Stimulated activated naive CD4-positive, alpha-beta T cell treated with Interleukin-2 at 50 U/mL for 16 hours (primary cell): ENCODE measurements around the gene SEPTIN3.

Experiments used
- DNase-seq: peaks from one replicate; lab custom pipeline; 2025; lab: John Stamatoyannopoulos, UW

Gene SEPTIN3

GRCh38 chr22:41976961-41977566 lies 7.8 kb downstream of the SEPTIN3 start:
- no peak for DNase-seq

DNA sequence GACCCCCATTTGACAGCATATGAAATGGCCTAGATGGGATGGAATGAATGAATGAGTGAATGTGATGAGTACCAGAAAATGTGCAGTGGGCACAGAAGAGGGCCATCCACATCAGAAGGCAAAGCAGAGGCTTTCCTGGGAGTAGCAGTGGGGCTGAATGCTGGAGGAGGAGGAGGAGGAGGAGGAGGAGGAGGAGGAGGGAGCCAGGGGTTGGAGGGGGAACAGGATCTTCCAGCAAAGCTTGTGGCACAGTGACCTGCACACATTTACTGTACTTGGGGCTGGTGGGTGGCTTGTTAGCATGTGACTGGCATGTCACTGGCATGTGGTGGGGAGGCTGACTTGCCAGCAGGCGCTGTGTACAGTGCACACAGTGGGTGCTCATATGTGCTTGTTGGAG lies 9.5 kb downstream of the SEPTIN3 start:
- no peak for DNase-seq

- no peak for DNase-seq
Measured at GRCh38 chr22:41979423-41980250, 10.4 kb downstream of the SEPTIN3 start.

DNA sequence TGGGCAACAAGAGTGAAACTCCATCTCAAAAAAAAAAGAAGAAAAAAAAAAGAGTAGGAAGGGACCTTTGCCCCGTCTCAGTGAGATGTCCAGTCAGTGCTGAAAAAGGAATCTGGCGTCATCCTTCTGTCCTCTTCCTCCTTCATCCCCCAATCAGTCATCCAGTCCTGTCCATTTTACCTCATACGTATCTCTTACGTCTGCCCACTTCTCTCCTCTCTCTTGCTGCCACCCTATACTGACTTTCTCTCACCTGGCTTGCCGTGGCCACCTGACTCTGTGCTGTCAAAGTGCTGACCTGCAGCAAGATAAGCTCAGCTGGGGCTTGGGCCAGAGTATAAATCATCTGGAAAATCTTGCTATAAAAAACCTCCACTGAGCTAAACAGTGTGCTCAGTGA lies 13.6 kb downstream of the SEPTIN3 start:
- no peak for DNase-seq

DNA sequence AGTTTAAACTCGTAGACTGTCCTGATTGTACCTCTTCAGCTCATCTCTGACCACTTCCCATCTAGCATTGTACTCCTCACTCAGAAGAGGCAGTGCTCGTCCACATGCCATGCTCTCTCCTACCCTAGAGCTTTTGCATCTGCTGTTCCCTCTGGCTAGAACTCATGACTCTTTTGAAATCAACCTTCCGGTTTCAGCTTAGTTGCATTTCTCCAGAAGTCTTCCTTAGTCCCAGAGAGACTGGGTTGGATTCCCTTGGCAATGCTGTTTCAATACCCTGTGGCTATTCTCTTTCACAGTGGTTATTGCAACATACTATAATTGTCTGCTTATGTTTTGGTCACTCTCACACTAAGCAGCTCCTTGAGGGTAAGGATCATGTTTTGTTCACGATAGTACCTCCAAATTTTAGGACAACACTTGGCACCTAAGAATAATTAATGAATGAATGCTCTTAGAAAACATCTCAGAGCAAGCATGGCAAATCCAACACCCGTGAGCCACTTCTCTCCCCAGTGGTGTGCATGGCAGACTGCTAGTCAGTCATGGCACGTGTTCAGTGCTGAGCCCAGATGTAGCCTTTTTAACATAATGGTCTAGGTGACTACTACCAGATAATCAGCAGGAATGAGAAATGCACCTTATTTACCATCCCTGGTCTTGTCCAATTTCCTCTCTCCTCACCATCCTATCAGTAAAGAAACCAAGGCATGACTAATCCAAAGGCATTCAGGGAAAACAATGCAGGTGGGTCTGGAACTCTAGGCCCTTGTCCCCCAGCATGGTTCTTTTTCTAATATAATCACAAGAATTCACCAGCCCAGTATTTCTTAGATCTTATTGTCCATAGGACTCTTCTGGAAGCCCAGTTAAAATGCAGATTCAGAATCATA lies 14.5 kb downstream of the SEPTIN3 start:
- DNase-seq: no peak

DNA sequence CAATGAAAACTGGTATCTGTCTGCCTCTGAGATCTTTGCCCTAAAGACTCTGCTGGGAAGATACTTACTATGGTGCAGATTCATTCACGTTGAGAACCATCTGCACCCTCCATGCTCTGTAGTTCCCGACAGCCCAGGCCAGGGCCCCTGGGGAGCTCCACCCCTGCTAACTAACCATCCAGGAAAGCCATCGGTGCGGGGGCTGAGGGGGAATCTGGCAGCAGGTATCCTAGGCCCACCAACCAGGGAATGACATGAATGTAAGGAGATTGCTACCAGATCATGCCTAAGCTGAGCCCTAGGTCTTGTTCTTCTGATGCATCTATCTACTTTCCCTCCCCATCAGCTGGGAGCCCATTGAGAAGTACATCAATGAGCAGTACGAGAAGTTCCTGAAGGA lies 18.0 kb downstream of the SEPTIN3 start:
- DNase-seq: no peak

GRCh38 chr22:41989246-41989645 lies 20.0 kb downstream of the SEPTIN3 start:
- DNase-seq: no peak

DNA sequence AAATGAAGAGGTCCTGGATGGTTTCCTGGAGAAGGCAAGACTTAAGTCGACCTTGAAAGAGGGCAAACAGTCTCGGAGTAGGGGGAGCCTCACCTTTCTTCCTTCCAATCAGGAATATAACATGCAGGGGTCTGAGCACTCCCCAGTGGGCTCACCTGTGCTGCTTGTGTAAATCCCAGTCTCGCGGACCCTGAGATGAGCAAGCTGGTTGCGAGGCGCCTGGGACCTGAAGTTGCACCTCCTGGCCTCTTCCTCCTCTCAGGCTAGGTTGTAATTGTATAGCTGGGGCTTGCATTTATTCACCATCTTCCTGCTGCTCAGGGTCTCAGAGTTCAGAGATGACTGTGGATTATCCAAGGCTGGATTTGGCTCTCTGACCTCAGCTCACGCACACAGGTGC lies 21.9 kb downstream of the SEPTIN3 start:
- DNase-seq: no peak

DNA sequence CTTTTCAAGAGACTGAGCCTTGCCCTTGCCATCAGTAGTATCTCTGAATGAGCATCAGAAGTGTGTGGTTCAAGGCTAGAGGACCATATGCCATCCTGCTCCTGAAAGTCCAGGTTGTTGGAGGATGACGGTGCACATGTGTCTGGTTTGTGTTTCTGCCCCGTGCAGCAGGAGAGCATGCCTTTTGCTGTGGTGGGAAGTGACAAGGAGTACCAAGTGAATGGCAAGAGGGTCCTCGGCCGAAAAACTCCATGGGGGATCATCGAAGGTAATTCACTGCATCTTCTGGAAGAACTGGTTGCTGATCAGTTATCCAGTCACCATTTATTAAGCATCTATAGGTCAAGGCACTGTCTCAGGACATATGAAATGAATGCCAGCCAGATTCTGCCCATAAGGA lies 23.3 kb downstream of the SEPTIN3 start:
- no peak for DNase-seq

DNA sequence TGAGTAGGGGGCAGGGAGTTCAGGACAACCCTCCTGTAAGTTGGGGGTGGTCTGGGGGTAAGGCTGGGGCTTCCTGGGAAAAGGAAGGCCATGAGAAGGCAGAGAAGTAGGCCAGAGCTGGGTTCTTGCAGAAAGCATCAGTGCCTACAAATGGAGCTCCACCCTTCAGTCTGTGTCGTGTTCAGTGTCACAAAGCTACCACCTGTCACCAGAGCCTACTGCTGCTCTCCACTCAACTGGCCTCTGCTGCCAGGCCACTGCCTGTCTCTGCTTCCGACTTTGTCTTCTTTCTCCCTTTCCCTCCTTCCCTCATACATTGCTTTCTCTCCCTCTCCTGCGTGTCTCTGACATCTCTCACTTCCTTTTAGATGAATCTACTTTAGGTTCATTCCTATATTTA lies 26.0 kb downstream of the SEPTIN3 start:
- no peak for DNase-seq

DNA sequence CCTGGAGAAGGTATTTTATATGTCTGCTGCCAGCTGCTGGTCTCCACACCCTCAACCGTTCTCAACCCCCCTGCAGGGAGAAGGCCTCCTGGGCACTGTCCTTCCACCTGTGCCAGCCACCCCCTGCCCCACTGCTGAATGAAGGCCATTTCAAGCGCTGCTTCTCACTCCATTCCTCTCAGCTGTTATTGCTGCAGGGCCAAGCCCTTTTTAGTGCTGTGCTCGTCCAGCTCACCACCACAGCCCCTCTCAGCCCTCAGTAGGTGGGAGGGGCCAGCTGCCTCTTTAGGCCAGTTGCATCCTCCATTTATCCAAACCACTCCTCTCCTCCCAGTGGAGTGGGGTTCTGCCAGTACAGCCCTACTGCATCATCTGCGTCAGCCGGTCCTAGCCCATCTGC lies 27.6 kb downstream of the SEPTIN3 start:
- no peak for DNase-seq

GRCh38 chr22:41998361-41999261 lies 29.4 kb downstream of the SEPTIN3 start, which contains the start of gene WBP2NL:
WBP2NL (plus strand) TSS chr22:41998788; CDS start chr22:41998819, 31 bp downstream.
- DNase-seq: peak; percentile 80

- DNase-seq: no peak
Measured at GRCh38 chr22:42000466-42000865, 31.2 kb downstream of the SEPTIN3 start.

- DNase-seq: no peak
Measured at GRCh38 chr22:42001121-42001520, 31.9 kb downstream of the SEPTIN3 start.

- DNase-seq: no peak
Measured at GRCh38 chr22:42001706-42002105, 32.5 kb downstream of the SEPTIN3 start.

GRCh38 chr22:42007922-42008321 lies 38.7 kb downstream of the SEPTIN3 start:
- DNase-seq: no peak

- DNase-seq: no peak
Measured at GRCh38 chr22:42010778-42011177, 41.5 kb downstream of the SEPTIN3 start.

DNA sequence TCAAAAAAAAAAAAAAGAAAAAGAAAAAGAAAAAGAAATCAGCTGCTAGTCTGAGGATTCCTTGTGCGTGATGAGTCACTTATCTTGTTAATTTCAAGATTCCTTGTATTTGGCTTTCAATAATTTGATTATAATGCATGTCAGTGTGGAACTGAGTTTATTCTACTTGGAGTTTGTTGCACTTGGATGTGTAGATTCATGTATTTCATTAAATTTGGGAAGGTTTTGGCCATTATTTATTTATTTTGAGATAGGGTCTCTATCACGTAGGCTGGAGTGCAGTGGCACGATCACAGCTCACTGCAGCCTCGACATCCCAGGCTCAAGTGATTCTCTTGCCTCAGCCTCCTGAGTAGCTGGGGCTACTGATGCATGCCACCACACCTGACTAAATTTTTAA lies 44.1 kb downstream of the SEPTIN3 start:
- DNase-seq: no peak

DNA sequence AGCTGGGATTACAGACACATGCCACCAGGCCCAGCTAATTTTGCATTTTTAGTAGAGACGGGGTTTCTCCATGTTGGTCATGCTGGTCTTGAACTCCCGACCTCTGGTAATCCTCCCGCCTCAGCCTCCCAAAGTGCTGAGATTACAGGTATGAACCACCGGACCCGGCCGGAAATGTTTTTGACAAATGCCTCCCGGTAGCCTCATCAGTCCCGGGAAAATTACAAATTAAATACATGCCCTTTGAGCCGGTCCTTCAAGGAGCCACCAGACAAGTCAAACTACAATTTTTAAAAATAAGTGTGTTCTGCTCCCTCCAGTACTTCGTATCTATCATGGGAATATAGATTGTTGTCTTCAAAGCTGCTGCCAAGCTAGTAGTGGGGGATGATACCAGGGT lies 46.9 kb downstream of the SEPTIN3 start:
- DNase-seq: no peak

DNA sequence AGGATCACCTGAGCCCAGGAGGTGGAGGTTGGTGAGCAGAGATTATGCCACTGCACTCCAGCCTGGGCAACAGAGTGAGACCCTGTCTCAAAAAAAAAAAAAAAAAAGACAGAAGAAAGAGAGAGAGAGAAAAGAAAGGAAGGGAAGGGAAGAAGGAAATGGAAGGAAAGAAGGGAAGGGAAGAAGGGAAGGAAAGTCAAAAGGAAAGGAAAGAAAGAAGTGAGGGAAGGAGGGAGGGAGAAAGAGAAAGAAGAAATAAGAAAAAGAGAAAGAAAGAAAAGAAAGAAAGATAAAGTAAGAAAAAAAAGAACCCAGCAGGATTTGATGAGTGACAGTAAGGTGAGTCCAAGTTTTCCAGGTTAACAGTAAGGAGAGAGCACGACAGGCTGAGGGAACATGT lies 49.0 kb downstream of the SEPTIN3 start:
- no peak for DNase-seq
